HG03558 (cell line): Measurements from ENCODE around the gene TNPO2.
"Not testable (repeated sequence)": the region's sequence is repeated elsewhere in the genome, so short reads cannot be mapped to it uniquely, and the experiment has no call there.

Experiments used
- ATAC-seq: cut with Tn5 transposase; IDR thresholded peaks from one replicate; pipeline ENCODE4 v1.9.1; 2021; ENCODE audit warnings: moderate number of reproducible peaks; ENCODE audit not compliant: unreplicated experiment; ENCODE audit errors: extremely low read depth

TNPO2 gene

DNA sequence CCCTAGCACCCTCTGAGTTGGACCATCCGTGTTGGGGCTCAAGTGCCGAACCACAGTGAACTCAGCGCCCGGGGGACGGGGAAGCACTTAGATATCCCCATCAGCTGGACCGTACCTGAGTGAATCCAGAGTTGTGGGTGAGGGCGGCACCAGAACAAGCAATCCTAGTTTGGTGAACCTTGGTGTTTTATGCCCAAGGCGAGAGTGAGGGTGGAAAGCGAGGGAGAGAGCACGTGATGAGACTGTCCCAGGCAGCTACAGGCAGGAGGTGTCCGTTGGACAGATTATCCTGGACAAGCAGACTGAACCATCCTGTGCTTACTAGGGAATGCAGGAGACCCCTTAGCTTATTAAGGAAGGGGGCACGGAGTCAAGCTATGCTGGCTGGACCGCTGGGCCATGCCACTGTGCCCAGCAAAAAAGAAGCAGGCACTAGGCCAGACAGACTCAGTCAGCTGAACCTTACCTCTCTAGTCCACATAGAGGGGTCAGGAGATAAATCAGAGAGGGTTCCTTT is 14.2 kb upstream of the TNPO2 start:
- no peak for ATAC-seq

DNA sequence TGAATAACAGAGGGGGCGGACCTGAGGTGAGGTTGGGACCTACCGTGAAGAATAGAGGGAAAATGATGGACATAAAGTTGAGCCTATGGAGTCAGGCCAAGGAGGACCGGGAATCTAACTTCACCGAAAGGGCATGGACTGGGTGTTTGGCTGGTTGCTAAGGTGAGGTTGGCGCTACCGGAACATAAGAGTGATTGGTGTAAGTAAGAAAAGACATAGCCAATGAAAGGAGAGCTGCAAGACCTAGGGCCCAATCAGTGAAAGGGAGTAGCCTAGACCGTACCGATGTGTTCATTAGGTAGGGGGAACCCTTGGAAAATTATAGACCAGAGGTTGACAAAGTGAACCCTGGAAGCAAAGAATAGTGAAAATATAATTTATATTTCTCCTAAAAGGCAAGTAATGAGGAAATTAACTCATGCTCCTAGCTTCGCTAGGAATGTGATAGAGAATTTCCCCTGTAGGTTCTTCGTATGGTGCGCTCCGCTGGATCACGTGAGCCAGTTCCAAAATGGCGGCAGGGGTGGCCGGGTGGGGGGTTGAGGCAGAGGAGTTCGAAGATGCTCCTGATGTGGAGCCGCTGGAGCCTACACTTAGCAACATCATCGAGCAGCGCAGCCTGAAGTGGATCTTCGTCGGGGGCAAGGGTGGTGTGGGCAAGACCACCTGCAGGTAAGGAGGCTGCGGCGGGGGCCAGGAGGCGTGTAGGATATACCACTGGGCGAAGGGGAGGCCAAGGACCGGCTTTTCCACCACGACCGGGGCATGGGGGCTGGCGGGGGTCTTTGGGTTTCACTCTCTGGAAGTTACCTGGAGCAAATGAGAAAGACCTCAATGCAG is 13.5 kb upstream of the TNPO2 start, which contains the start of gene GET3:
GET3 (plus strand) TSS at position 503 of the 840 bp plus-strand sequence; CDS start at position 512, 9 bp downstream.
- ATAC-seq: peak; percentile 49

DNA sequence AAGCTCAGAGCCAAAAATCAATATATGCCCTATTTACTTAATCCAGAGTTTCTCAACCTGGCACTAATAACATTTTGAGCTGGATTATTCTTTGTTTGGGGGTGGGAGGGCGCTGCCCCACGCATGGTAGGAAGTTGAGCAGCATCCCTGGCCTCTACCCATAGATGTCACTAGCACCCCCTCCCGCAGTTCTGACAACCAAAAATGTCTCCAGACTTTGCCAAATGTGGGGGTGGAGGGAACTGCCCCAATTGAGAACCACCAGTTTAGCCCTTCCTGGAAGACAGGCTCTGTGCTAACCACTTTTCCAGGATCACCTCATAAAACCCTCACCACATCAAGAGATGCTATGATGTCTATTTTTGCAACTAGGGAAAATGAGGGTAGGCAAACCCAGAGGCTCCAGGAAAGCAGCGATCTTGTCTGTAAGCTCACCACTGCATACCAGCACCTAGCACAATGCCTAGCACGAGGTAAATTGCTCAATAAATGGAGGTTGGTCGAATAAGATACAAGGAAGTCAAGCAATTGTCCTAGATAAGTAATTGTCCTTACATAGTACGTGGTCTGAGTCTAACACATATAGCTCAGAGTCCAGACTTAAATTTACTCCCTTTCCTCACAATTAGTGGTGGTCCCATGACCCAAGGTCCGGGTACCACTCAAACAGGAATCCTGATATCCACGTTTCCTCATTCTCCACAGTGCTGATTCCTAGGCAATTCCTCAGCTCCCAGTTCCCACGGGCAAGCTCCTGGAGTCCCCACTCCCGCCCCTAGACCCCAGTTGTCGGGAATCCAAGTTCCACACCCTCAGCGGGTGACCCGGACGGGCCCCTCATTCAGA is 9.9 kb upstream of the TNPO2 start:
- ATAC-seq: no peak

DNA sequence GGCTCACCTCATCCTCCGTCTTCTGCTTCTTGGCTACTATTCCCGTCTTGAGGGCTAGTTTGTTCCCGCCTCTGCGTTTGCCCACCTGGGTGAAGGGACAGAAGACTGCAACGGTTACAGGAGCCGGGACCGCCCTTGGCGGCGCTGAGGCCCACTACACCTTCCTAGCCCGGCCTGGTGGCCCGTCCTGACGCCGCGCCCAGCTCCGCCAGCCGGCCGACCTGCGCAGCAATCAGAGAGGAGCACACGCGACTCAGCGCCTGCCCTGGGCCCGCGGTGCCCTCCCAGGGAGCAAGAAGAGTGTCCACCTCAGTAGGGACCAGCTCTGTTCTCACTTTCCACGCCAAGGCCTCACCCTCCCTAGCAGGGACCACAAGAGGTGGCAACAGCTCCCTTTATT is 7.6 kb upstream of the TNPO2 start:
- no peak for ATAC-seq

DNA sequence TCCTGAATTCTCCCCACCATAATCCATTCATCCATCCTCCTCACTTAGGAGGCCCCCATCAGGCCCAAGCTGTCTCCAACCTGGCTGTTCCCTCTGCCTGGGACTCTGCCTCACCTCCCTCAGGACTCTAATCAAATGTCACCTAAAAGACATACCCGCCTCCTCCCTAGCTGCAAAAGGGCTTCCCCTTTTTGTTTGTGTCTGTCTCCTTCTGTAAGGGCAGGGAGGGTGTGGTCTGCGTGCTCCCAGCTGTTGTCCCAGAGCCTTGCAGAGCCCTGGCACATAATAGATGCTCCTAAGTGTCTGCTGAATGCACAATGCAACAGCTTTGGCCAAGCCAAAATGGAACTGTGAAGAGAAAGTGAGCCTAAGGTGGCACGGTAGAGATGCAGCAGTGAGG is 6.3 kb upstream of the TNPO2 start:
- ATAC-seq: no peak

DNA sequence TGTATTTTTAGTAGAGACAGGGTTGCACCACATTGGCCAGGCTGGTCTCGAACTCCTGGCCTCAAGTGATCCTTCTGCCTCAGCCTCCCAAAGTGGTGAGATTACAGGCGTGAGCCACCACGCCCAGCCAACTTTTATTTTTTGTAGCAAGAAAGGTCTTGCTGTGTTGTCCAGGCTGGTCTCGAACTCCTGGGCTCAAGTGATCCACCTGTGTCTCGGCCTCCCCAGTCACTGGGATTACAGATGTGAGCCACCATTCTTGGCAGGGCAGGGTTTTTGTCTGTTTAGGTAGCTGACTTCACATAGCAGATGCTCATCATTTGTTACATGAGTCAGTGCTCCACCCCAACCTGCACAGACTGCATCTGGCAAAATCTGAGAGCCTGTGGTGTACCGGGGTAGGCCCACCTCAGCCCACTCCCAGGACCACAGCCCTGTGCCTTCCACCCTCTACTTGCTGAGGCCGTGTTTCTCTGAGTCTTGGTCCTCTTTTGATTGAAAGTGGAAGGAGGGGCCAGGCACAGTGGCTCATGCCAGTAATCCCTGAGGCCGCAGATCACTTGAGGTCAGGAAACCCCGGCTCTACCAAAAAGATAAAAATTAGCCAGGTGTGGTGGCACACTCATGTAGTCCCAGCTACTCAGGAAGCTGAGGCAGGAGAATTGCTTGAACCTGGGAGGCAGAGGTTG is 4.2 kb upstream of the TNPO2 start:
- no peak for ATAC-seq

DNA sequence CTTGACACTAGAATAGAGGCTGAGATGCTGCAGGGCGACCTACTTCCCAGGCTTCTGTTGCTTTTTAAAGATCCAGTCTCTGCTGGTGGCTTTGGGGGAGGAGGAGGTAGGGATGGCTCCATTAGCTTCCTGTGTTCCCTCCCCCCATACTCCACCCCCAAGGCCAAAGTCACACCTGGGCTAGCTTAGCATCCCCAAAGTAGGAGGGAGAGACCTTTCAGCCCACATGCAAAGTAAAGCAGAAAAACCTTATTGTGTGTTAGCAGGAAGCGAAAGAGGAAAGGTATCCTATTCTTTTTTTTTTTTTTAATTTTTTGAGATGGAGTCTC is 3.2 kb upstream of the TNPO2 start:
- no peak for ATAC-seq

DNA sequence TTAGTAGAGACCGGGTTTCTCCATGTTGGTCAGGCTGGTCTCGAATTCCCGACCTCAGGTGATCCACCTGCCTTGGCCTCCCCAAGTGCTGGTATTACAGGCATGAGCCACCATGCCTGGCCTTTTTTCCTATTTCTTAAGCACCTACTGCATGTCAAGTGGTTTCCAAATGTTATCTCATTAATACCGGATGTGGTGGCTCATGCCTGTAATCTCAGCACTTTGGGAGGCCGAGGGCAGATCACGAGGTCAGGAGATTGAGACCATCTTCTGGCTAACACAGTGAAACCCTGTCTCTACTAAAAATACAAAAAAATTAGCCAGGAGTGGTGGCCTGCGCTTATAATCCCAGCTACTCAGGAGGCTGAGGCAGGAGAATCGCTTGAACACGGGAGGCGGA is 1.9 kb upstream of the TNPO2 start:
- ATAC-seq: not testable (repeated sequence)

DNA sequence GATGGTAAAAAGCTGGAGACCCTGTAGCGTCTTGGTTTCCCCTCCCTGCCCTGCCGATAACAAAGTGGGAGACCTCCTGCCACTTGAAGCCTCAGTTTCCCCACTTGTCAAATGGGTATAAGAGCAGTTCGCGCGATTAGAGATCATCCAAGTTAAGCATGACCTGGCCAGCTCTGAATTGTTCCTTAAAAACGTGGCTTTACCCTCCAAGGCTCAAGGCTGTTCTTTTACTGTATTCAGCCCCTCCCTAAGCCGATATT is 421 bp downstream of the TNPO2 start:
- ATAC-seq: no peak

DNA sequence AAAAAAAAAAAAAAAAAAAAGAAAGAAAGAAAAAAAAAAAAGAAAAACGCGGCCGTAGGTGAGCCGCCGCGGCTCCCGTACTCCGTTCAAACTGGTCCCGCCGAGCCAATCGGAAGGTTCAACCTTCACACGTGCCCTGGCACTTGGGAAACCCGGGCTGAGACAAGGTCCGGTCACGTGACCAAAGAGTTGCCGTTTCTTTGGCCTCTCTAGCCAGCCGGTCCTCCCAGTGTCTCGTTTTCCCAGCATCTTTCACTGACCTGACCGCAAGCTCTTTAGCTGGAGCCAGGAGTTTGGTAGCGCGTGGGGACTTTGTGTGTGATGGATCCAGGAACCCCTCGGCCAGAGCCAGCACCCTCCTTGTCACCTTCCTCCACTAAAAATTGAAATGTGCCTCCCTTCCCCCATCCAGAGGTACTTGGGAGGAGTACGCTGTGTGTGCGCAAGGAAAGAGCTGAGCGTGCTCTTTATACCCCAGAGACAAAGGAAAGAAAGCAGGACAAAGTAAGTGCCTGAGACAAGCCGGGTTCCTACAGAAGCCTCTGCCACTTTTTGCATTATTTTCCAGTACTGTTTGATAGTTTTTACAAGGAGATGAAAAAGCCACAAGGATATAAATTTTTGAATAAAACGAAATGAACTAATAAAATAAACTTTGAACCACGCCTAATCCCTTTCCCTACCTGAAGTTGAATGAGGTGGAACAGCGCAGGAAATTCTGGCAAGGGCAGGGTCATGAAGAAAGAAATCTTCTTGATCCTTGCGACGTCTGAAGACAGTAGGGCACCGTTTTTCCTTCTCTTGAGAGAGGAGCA is 959 bp downstream of the TNPO2 start:
- no peak for ATAC-seq

DNA sequence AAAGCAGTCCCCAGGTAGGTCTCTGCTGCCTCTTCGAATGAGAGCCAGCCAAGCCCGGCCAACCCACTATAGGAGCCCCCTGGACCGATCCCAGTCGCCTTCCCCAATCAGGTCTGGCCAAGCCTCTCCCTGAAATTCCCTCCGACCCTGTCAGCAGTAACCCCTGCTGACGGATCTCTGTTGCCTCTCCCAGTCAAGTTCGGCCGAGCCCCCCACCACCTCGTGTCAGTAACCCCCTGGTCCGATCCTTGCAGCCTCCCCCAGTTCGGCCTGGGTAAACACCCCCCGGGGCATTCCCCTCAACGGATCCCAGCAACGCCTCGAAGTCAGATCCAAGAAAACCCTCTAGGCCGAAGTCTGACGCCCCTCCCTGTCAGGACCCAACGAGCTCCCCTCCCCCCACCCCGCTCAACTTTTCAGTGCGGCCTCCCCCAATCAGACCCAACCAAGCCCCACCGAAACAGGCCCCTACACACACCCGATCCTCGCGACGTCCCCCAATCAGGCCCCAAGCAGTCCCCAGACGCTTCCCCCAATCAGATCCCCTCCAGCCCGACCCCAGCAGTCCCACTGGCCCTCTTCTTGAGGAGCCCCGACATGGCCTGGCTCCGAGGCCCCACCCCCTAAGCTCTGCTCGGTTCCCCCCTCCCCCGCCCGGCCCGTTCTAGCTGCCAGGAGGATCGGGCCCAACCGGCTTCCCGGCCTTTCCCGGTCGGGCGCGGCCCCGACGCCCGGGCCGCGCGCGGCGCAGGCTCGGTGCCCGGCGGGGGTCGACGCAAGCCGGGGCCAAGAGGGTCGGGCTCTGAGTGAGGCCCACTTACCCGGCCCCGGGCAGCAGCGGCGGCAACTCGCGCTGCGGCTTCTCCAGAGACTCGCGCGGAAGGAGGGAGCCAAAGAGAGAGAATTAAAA is 1.8 kb downstream of the TNPO2 start:
- no peak for ATAC-seq

DNA sequence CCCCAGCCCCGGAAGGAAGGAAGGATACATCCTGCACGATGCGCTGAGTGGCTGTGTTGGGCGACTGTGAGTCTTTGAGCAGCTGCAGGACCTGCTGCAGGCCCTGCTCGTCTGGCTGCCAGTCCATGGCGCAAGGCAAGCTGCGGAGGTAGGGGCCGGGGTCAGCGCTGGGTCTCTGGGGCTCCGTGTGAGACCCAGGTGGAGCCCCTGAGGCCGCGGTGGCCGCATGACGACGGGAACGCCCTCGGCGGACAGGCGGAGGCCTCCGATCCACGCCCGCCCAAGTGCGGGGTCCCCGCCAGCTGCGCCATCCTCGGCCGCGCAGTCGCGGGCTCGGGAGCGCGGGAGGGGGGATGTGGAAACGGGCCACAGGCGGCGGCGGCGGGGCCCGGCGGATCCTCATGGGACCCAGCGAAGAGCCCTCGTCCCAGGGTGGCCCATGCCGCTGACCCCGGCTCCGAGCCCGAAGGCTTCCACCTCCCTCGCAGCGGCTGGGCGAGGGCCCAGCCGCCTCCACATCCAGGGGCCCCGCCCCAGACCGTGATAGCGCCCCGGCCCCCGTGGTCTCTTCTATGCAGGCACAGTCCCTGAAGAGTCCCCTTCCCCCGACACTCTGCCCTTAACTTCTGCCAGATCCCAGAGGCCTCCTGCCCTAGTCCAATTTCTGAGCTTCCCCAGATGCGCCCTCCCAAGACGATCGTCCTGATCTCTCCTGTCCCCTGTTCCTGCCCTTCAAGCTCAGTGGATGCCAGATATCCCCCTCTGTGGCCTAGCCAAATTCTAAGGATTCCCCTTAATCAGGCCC is 2.7 kb downstream of the TNPO2 start:
- ATAC-seq: no peak

DNA sequence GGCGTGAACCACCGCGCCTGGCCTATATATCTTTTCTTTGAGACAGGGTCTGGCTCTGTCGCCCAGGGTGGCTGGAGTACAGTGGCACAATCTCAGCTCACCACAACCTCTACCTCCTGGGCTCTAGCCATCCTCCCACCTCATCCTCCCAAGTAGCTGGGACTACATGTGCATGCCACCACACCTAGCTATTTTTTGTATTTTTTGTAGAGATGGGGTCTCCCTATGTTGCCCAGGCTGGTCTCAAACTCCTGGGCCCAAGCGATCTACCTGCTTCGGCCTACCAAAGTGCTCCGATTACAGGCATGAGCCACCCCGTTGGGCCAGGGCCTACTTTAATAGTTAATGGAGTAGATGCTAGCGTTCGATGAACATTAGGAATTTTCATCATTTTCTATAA is 3.4 kb downstream of the TNPO2 start:
- ATAC-seq: no peak

DNA sequence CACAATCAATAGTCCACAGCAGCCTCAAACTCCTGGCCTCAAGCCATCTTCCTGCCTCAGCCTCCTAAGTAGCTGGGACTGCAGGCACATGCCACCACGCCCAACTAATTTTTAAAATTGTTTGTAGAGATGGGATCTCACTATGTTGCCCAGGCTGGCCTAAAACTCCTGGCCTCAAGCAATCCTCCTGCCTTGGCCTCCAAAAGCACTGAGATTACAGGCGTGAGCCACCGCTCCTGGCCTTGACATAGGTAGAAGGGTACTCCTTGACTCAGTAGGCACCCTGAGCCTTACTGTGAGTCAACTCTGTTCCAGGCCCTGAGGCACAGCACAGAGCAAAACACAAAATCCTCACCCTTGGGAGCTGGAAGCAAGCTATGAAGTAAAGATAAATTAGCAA is 7.8 kb downstream of the TNPO2 start:
- ATAC-seq: no peak

DNA sequence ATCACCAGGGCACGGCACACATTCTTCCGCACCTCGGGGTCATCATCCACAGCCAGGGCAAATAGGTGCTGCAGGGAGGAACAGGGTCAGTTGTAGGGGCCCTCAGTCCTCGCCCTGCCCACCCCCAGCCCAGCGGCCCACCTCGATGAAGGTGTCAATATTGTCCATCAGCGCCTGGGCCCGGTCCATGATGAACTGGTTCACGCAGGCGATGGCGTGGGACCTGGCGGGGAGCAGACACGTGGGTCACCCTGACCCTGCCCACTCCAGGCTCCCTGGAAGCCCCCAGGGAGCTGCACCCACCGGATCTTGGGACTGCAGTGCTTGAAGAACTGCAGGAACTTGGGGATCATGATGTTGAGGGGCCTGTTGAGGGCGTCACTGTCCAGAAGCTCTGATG is 8.6 kb downstream of the TNPO2 start:
- ATAC-seq: no peak

DNA sequence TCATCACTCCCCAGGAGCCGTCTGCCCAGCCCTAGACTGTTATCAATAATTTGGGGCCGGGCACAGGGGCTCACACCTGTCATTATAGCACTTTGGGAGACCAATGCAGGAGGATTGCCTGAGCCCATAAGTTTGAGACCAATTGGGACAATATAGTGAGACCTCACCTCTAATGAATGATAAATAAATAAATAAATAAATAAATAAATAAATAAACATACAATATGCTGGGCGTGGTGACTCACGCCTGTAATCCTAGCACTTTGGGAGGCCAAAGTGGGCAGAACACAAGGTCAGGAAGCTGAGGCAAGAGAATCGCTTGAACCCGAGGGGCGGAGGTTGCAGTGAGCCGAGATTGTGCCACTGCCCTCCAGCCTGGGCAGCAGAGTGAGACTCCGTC is 10.4 kb downstream of the TNPO2 start:
- not testable (repeated sequence) for ATAC-seq

DNA sequence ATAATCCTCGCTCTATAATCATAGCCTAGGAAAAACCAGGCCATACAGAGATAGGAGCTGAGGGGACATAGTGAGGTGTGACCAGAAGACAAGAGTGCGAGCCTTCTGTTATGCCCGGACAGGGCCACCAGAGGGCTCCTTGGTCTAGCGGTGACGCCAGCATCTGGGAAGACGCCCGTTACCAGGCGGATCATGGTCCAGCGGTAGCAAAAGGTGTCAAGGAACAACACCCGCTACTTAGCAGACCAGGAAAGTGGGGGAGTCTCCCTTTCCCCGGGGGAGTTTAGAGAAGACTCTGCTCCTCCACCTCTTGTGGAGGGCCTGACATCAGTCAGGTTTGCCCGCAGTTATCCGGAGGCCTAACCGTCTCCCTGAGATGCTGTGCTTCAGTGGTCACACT is 11.7 kb downstream of the TNPO2 start:
- not testable (repeated sequence) for ATAC-seq

DNA sequence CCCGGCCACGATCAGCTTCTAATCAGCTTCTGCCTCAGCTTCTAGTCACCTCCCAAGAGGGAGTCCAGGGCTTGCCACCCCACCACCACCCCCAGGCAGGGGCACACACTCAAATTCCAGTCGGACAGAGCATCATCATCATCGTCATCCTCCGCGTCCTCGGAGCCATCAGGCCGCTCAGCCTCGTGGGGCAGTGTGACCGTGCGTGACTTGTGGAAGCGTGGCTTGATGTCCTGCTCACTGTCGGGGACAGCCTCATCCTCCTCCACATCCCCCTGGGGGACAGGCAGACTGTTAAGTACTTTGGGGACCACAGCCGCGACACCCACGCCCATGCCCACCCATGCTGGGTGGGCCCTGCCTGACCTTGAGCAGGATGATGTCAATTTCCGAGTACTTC is 12.5 kb downstream of the TNPO2 start:
- no peak for ATAC-seq
